KMS-11 (cell line): ENCODE data around the gene CCBE1.

Experiments used
- H2AFZ ChIP-seq: fragments of 200-600 bp; sonication (generic); 2 replicates; pipeline ENCODE4 v1.6.1; 2016; ENCODE audit warnings: antibody characterized with exemption, mixed run types, low read depth
- H3K27ac ChIP-seq: fragments of 200-600 bp; sonication (generic); 2 replicates; pipeline ENCODE4 v1.6.1; 2016; ENCODE audit warnings: mild to moderate bottlenecking, mixed run types
- H3K27me3 ChIP-seq: fragments of 200-600 bp; sonication (generic); 2 replicates; pipeline ENCODE4 v1.6.1; 2017; ENCODE audit warnings: mild to moderate bottlenecking, low read depth, mixed run types, moderate library complexity; ENCODE audit not compliant: insufficient read depth
- H3K36me3 ChIP-seq: fragments of 200-600 bp; sonication (generic); 2 replicates; pipeline ENCODE4 v1.6.1; 2017; ENCODE audit warnings: mild to moderate bottlenecking, mixed run types; ENCODE audit not compliant: insufficient read depth
- H3K4me1 ChIP-seq: fragments of 200-600 bp; sonication (generic); 2 replicates; pipeline ENCODE4 v1.6.1; 2016; ENCODE audit warnings: mild to moderate bottlenecking, low read depth, mixed run types; ENCODE audit not compliant: poor library complexity, severe bottlenecking
- H3K4me2 ChIP-seq: fragments of 200-600 bp; sonication (generic); 2 replicates; pipeline ENCODE4 v1.7.0; 2016; ENCODE audit warnings: mild to moderate bottlenecking, mixed run types
- H3K4me3 ChIP-seq: fragments of 200-600 bp; sonication (generic); IDR thresholded peaks from 2 replicates; pipeline ENCODE4 v1.6.1; 2017; ENCODE audit warnings: low read depth, low read length, mixed read lengths; ENCODE audit not compliant: insufficient read depth
- H3K79me2 ChIP-seq: fragments of 200-600 bp; sonication (generic); 2 replicates; pipeline ENCODE4 v1.6.1; 2016; ENCODE audit warnings: low read depth, mixed run types; ENCODE audit not compliant: insufficient read depth
- H3K9ac ChIP-seq: fragments of 200-600 bp; sonication (generic); 2 replicates; pipeline ENCODE4 v1.6.1; 2016; ENCODE audit warnings: mild to moderate bottlenecking, mixed run types
- H4K20me1 ChIP-seq: fragments of 200-600 bp; sonication (generic); 2 replicates; pipeline ENCODE4 v1.6.1; 2016; ENCODE audit warnings: mild to moderate bottlenecking, mixed run types; ENCODE audit not compliant: insufficient read depth
- TF ChIP-seq, protein P1 (sequence below): fragments of 200-600 bp; sonication (generic); conservative IDR thresholded peaks from 2 replicates; pipeline ENCODE4 v1.6.1; 2017; ENCODE audit warnings: low read depth, mild to moderate bottlenecking, antibody characterized with exemption, low read length, moderate library complexity, mixed read lengths

CCBE1 gene

DNA sequence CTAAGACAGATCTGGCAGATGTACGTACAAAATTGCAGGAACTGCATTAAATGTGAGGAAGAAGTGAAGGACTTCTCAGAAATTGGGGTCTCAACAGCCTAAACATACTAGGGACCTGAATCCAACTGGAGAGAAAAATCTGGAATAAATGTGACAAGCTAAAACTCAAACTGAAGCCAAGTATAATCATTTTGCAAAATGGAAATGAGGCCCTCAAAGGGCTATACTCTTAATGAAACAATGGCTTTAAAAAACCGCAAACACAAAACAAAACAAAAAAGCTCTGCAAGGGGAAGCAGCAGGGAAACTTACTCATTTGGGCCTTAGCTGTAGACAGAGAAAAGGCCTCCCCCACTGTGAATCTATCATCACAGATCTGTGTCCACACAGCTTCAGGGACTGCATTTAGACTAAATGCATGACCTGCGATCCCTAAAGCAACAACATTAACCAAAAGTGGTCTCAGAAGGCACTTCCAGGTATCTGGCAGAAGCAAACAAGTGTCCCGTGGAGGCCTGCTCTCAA, 63.2 kb downstream of the CCBE1 start:
- H4K20me1 ChIP-seq = no peaks in the 10 kb centered on the region
- H3K27ac ChIP-seq = no peak overlapping the region
- no peak overlapping the region for H3K4me2 ChIP-seq
- H3K4me1 ChIP-seq = no peaks in the 10 kb centered on the region
- no peak overlapping the region for H2AFZ ChIP-seq
- H3K36me3 ChIP-seq = no peaks in the 10 kb centered on the region
- no peaks in the 10 kb centered on the region for H3K79me2 ChIP-seq
- no peak overlapping the region for H3K4me3 ChIP-seq
- TF ChIP-seq, protein P1, sequence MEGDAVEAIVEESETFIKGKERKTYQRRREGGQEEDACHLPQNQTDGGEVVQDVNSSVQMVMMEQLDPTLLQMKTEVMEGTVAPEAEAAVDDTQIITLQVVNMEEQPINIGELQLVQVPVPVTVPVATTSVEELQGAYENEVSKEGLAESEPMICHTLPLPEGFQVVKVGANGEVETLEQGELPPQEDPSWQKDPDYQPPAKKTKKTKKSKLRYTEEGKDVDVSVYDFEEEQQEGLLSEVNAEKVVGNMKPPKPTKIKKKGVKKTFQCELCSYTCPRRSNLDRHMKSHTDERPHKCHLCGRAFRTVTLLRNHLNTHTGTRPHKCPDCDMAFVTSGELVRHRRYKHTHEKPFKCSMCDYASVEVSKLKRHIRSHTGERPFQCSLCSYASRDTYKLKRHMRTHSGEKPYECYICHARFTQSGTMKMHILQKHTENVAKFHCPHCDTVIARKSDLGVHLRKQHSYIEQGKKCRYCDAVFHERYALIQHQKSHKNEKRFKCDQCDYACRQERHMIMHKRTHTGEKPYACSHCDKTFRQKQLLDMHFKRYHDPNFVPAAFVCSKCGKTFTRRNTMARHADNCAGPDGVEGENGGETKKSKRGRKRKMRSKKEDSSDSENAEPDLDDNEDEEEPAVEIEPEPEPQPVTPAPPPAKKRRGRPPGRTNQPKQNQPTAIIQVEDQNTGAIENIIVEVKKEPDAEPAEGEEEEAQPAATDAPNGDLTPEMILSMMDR = no peak
- H3K9ac ChIP-seq = no peak overlapping the region
- no peaks in the 10 kb centered on the region for H3K27me3 ChIP-seq

DNA sequence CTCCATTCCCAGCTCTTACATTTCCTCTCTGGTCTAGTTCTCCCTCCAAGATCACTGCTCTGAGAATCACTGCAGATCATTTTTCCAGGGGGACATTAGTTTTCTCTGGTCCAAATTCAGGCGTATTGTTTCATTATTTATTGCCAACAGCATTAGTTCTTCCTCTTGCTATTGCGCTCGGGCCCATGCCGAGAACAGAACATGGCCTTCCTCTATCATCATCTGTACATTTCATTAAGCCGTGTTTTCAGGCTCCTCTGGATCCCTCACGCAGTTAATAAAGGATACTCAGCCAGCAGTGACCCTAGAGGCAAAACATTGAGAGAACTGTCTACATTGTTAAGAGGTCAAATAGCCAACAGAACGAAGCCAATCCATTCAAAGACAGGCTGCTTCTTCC, 63.9 kb downstream of the CCBE1 start:
- H3K4me2 ChIP-seq = no peak overlapping the region
- H3K4me1 ChIP-seq = no peaks in the 10 kb centered on the region
- H3K36me3 ChIP-seq = no peaks in the 10 kb centered on the region
- no peaks in the 10 kb centered on the region for H4K20me1 ChIP-seq
- no peaks in the 10 kb centered on the region for H3K79me2 ChIP-seq
- H2AFZ ChIP-seq = no peak overlapping the region
- no peak overlapping the region for H3K9ac ChIP-seq
- no peak overlapping the region for H3K4me3 ChIP-seq
- H3K27ac ChIP-seq = no peak overlapping the region
- H3K27me3 ChIP-seq = no peaks in the 10 kb centered on the region
- TF ChIP-seq, protein P1 = no peak

DNA sequence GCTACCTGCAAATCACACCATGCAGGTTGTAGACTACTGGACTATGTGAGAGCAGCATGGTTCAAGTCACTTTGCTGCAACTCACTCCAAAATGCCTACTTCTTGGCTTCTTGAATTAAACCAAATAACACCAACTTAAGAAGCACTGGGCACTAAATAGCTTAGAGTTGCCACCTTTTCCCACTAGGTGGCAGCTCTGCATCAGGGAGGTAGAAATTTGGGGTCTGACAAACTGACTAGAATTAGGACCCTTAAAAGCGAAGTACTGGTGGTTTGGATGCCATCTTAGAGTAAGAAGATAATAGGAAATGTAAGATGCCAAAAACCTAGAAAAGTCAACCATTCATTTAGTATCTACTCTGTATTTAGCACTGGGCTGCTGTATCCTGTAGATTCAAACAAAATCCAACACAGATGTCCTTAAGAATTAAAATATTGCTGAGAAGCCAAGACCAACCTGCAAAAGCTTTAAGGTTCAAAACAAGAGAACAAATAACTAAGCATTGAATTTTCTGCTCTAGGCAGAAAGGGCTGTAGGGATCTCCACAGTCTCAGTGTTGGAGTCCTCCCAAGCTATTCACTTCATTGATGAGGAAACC, 65.5 kb downstream of the CCBE1 start:
- no peaks in the 10 kb centered on the region for H3K4me1 ChIP-seq
- H3K36me3 ChIP-seq = no peaks in the 10 kb centered on the region
- no peak overlapping the region for H3K4me3 ChIP-seq
- H3K9ac ChIP-seq = no peak overlapping the region
- H4K20me1 ChIP-seq = no peaks in the 10 kb centered on the region
- no peak overlapping the region for H3K4me2 ChIP-seq
- H2AFZ ChIP-seq = no peak overlapping the region
- TF ChIP-seq, protein P1 = peak; percentile 92
- no peaks in the 10 kb centered on the region for H3K27me3 ChIP-seq
- no peak overlapping the region for H3K27ac ChIP-seq
- no peaks in the 10 kb centered on the region for H3K79me2 ChIP-seq

DNA sequence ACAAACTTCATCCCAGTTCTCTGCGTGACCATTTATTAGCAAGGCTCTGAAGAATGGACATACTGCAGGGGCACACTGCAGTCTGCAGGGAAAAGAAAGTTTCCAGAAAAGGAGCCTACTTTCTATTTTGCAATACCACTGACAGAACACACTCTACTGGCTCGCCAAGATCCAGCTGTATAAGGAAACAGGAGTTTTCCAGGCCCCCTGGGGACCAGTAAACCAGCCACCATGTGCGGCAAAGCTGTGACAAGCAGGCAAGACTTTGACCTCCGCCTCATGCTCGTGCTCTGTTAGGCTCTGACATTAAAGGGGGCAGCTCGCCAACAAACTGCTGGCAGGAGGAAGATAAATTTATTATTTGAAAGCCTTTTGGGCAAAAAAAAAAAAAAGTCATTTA, 67.3 kb downstream of the CCBE1 start:
- TF ChIP-seq, protein P1 = no peak
- Histone ChIP-seq H3K27ac (no peak overlapping the region), H3K9ac (no peak overlapping the region), H3K4me3 (no peak overlapping the region), H3K79me2 (no peaks in the 10 kb centered on the region), H2AFZ (no peak overlapping the region), H3K4me2 (no peak overlapping the region), H4K20me1 (no peaks in the 10 kb centered on the region), H3K4me1 (no peaks in the 10 kb centered on the region), H3K27me3 (no peaks in the 10 kb centered on the region), H3K36me3 (no peaks in the 10 kb centered on the region)
